Mesendoderm (in vitro differentiated cells): ENCODE results near the gene RAPGEF2.
"Not testable (repeated sequence)": the region's sequence is repeated elsewhere in the genome, so short reads cannot be mapped to it uniquely, and the experiment has no call there.

Source experiments
- DNase-seq: peaks from one replicate; pipeline ENCODE4 v3.0.0; 2013
- H2AK5ac ChIP-seq: 2 replicates; pipeline ENCODE4 v1.6.1; 2013; ENCODE audit warnings: low read length, inconsistent platforms
- H2BK120ac ChIP-seq: 2 replicates; pipeline ENCODE4 v1.6.1; 2013; ENCODE audit warnings: low read depth, mild to moderate bottlenecking, low read length, moderate library complexity, mixed read lengths
- H2BK15ac ChIP-seq: replicated peaks from 2 replicates; pipeline ENCODE4 v1.6.1; 2013; ENCODE audit warnings: low read depth, mild to moderate bottlenecking, moderate library complexity
- H2BK5ac ChIP-seq: 2 replicates; pipeline ENCODE4 v1.6.1; 2013; ENCODE audit warnings: low read length, inconsistent platforms
- H3K18ac ChIP-seq: 2 replicates; pipeline ENCODE4 v1.6.1; 2013; ENCODE audit warnings: mild to moderate bottlenecking, low read length, mixed read lengths
- H3K23ac ChIP-seq: one replicate; pipeline ENCODE4 v1.6.1; 2013; ENCODE audit warnings: low read length
- H3K27ac ChIP-seq: 2 replicates; pipeline ENCODE4 v1.5.1; 2013; ENCODE audit warnings: low read depth, mild to moderate bottlenecking, inconsistent platforms, low read length, moderate library complexity
- H3K27me3 ChIP-seq: 2 replicates; pipeline ENCODE4 v1.6.1; 2013; ENCODE audit warnings: low read length, control low read depth, mild to moderate bottlenecking, inconsistent platforms; ENCODE audit not compliant: insufficient read depth, poor library complexity
- H3K36me3 ChIP-seq: 2 replicates; pipeline ENCODE4 v1.6.1; 2013; ENCODE audit warnings: low read length, inconsistent platforms; ENCODE audit not compliant: control insufficient read depth, insufficient read depth
- H3K4ac ChIP-seq: one replicate; pipeline ENCODE4 v1.6.1; 2013; ENCODE audit warnings: low read depth, mild to moderate bottlenecking, low read length, moderate library complexity
- H3K4me1 ChIP-seq: 2 replicates; pipeline ENCODE4 v1.6.1; 2013; ENCODE audit warnings: low read depth, low read length, inconsistent platforms; ENCODE audit not compliant: control insufficient read depth
- H3K4me2 ChIP-seq: 2 replicates; pipeline ENCODE4 v1.6.1; 2013; ENCODE audit warnings: low read length
- H3K4me3 ChIP-seq: 2 replicates; pipeline ENCODE4 v1.5.1; 2013; ENCODE audit warnings: mild to moderate bottlenecking, low read length
- H3K56ac ChIP-seq: one replicate; pipeline ENCODE4 v1.6.1; 2013; ENCODE audit warnings: low read length
- H3K79me1 ChIP-seq: 2 replicates; pipeline ENCODE4 v1.6.1; 2013; ENCODE audit warnings: low read length, inconsistent platforms
- H3K79me2 ChIP-seq: 2 replicates; pipeline ENCODE4 v1.6.1; 2013; ENCODE audit warnings: mild to moderate bottlenecking, low read length; ENCODE audit not compliant: control insufficient read depth, insufficient read depth
- H3K9ac ChIP-seq: 2 replicates; pipeline ENCODE4 v1.6.1; 2013; ENCODE audit warnings: low read length, inconsistent platforms
- H4K5ac ChIP-seq: one replicate; pipeline ENCODE4 v1.6.1; 2013; ENCODE audit warnings: low read length
- H4K8ac ChIP-seq: one replicate; pipeline ENCODE4 v1.6.1; 2013; ENCODE audit warnings: low read depth, mild to moderate bottlenecking, control low read depth, low read length, moderate library complexity
- WGBS: extraction: QIAGEN DNeasy Blood & Tissue Kit; methylation state at CpG from one replicate; pipeline ENCODE4 v1.1.7; 2013; ENCODE audit warnings: low lambda C conversion rate, missing lambda C conversion rate; ENCODE audit not compliant: insufficient coverage; ENCODE audit errors: extremely low coverage; 5-methylcytosine and 5-hydroxymethylcytosine counted together

The RAPGEF2 gene

GRCh38 chr4:159094156-159094555 is 8.7 kb upstream of the RAPGEF2 start:
- H4K5ac ChIP-seq, H3K27ac ChIP-seq, H3K4ac ChIP-seq, H3K18ac ChIP-seq, DNase-seq, H3K36me3 ChIP-seq, H3K9ac ChIP-seq, H3K4me1 ChIP-seq, H3K56ac ChIP-seq, H3K27me3 ChIP-seq, H4K8ac ChIP-seq, H3K79me2 ChIP-seq, H3K79me1 ChIP-seq, H3K4me3 ChIP-seq, H2BK15ac ChIP-seq, H2BK5ac ChIP-seq, H2BK120ac ChIP-seq, H2AK5ac ChIP-seq, H3K4me2 ChIP-seq, H3K23ac ChIP-seq: not testable (repeated sequence)
- no CpG with 5 or more reads among the region's 11 CpGs for WGBS

GRCh38 chr4:159096434-159096833 is 6.4 kb upstream of the RAPGEF2 start:
- Histone ChIP-seq H3K79me1 (no peaks in the 10 kb centered on the region), H3K36me3 (no peaks in the 10 kb centered on the region), H3K18ac (no peak overlapping the region), H2BK5ac (no peak overlapping the region), H3K23ac (no peak overlapping the region), H3K4me3 (no peak overlapping the region), H3K4ac (no peak overlapping the region), H3K27me3 (no peaks in the 10 kb centered on the region), H3K79me2 (no peaks in the 10 kb centered on the region), H3K9ac (no peak overlapping the region), H2BK120ac (no peak overlapping the region), H4K8ac (no peak overlapping the region), H3K4me2 (no peak overlapping the region), H2BK15ac (no peak overlapping the region), H3K4me1 (peaks cover 3% of the 10 kb centered on the region), H4K5ac (no peak overlapping the region), H2AK5ac (no peak overlapping the region), H3K56ac (no peak overlapping the region), H3K27ac (no peak overlapping the region)
- WGBS = no CpG with 5 or more reads among the region's 3 CpGs
- DNase-seq = no peak

GRCh38 chr4:159097144-159097543 is 5.7 kb upstream of the RAPGEF2 start:
- 100% methylated on average over 1 of the region's 1 CpG for WGBS

GRCh38 chr4:159097785-159098184 is 5.1 kb upstream of the RAPGEF2 start:
- H4K5ac ChIP-seq = no peak overlapping the region
- no peaks in the 10 kb centered on the region for H3K79me1 ChIP-seq
- no peak overlapping the region for H3K4ac ChIP-seq
- H4K8ac ChIP-seq = no peak overlapping the region
- H2AK5ac ChIP-seq = no peak overlapping the region
- DNase-seq = peak; percentile 70
- H3K4me2 ChIP-seq = no peak overlapping the region
- H3K56ac ChIP-seq = no peak overlapping the region
- no peak overlapping the region for H2BK15ac ChIP-seq
- no peak overlapping the region for H3K9ac ChIP-seq
- no CpG with 5 or more reads among the region's 1 CpG for WGBS
- no peak overlapping the region for H3K18ac ChIP-seq
- H2BK5ac ChIP-seq = no peak overlapping the region
- H3K23ac ChIP-seq = no peak overlapping the region
- H3K4me3 ChIP-seq = no peak overlapping the region
- H3K36me3 ChIP-seq = no peaks in the 10 kb centered on the region
- H3K27me3 ChIP-seq = no peaks in the 10 kb centered on the region
- no peak overlapping the region for H2BK120ac ChIP-seq
- no peaks in the 10 kb centered on the region for H3K79me2 ChIP-seq
- peaks cover 6% of the 10 kb centered on the region for H3K4me1 ChIP-seq
- no peak overlapping the region for H3K27ac ChIP-seq

More at GRCh38 chr4:159097144-159097543, 5.7 kb upstream of the RAPGEF2 start:
- H4K8ac ChIP-seq = no peak overlapping the region
- H3K27me3 ChIP-seq = no peaks in the 10 kb centered on the region
- H2BK5ac ChIP-seq = no peak overlapping the region
- no peak overlapping the region for H3K18ac ChIP-seq
- no peak overlapping the region for H3K56ac ChIP-seq
- H2BK15ac ChIP-seq = no peak overlapping the region
- no peak overlapping the region for H2AK5ac ChIP-seq
- H3K79me1 ChIP-seq = no peaks in the 10 kb centered on the region
- H3K4ac ChIP-seq = no peak overlapping the region
- no peak overlapping the region for H3K23ac ChIP-seq
- no peak overlapping the region for H3K4me3 ChIP-seq
- no peak overlapping the region for H4K5ac ChIP-seq
- no peaks in the 10 kb centered on the region for H3K79me2 ChIP-seq
- no peak overlapping the region for H2BK120ac ChIP-seq
- DNase-seq = no peak
- no peak overlapping the region for H3K9ac ChIP-seq
- H3K4me2 ChIP-seq = no peak overlapping the region
- peaks cover 5% of the 10 kb centered on the region for H3K4me1 ChIP-seq
- no peaks in the 10 kb centered on the region for H3K36me3 ChIP-seq
- H3K27ac ChIP-seq = no peak overlapping the region

- H2BK5ac ChIP-seq = no peak overlapping the region
- H4K5ac ChIP-seq = no peak overlapping the region
- peak overlapping the region; percentile 25 for H3K4ac ChIP-seq
- no peak overlapping the region for H3K23ac ChIP-seq
- no peak overlapping the region for H2AK5ac ChIP-seq
- H3K56ac ChIP-seq = no peak overlapping the region
- no peak overlapping the region for H3K4me3 ChIP-seq
- no peak overlapping the region for H4K8ac ChIP-seq
- H3K79me1 ChIP-seq = no peaks in the 10 kb centered on the region
- DNase-seq = no peak
- H3K27ac ChIP-seq = no peak overlapping the region
- no peak overlapping the region for H3K18ac ChIP-seq
- peaks cover 6% of the 10 kb centered on the region for H3K4me1 ChIP-seq
- no peak overlapping the region for H3K9ac ChIP-seq
- H3K27me3 ChIP-seq = no peaks in the 10 kb centered on the region
- no peaks in the 10 kb centered on the region for H3K79me2 ChIP-seq
- no peak overlapping the region for H2BK15ac ChIP-seq
- no peak overlapping the region for H2BK120ac ChIP-seq
- H3K36me3 ChIP-seq = no peaks in the 10 kb centered on the region
- no peak overlapping the region for H3K4me2 ChIP-seq
These were observed 4.3 kb upstream of the RAPGEF2 start for GRCh38 chr4:159098482-159099127.

GRCh38 chr4:159101988-159102621 is 774 bp upstream of the RAPGEF2 start:
- Histone ChIP-seq H2BK5ac (no peak overlapping the region), H3K18ac (peak overlapping the region; percentile 51), H2BK15ac (no peak overlapping the region), H3K79me1 (no peaks in the 10 kb centered on the region), H3K23ac (no peak overlapping the region), H2AK5ac (no peak overlapping the region), H3K79me2 (peaks cover 28% of the 10 kb centered on the region), H3K9ac (peak overlapping the region; percentile 77), H3K4me2 (peak overlapping the region; percentile 64), H3K56ac (peak overlapping the region; percentile 87), H3K36me3 (no peaks in the 10 kb centered on the region), H3K4ac (peak overlapping the region; percentile 60), H3K4me1 (peaks cover 6% of the 10 kb centered on the region), H4K8ac (no peak overlapping the region), H3K27me3 (no peaks in the 10 kb centered on the region), H4K5ac (no peak overlapping the region), H3K4me3 (peak overlapping the region; percentile 52), H3K27ac (no peak overlapping the region), H2BK120ac (no peak overlapping the region)
- DNase-seq = peak; percentile 40
- no CpG with 5 or more reads among the region's 14 CpGs for WGBS
